Measurements from ENCODE around the gene C15orf39.

DNA sequence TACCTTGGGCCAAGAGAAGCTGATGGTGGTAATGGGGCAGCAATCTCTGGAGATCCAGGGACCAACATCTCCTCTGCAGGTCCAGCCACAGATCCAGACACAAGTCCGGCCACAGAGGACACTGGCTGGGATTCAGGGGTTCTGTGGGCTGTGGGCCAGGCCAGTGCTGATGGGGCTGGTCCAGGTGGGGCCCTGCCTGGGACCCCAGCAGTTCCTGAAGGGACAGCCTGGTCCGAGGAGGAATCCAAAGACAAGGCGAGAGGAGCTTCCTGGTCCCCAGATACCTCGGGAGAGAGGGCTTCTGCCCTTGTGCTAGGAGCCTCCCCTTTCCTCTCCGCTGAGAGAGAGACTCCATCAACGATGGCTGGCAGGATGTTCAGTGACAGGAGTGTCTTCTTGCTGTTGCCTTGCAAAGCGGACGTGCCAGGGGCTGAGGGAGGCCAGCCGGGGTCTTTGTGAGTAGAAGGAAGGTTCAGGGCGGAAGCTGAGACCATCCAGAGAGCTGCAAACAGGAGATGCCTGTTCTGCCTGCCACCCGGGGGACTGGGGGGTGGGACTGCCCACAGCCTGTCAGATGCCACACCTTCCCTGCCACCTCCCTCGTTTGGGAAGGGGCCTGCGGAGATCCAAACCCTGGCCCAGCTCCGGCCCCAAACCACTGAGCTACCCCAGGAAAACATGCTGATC, 32.0 kb downstream of the C15orf39 start:
- no peak for TF ChIP-seq POLR2AphosphoS5 (IDR thresholded peaks at IDR 0.05)
- TF ChIP-seq, protein P1, sequence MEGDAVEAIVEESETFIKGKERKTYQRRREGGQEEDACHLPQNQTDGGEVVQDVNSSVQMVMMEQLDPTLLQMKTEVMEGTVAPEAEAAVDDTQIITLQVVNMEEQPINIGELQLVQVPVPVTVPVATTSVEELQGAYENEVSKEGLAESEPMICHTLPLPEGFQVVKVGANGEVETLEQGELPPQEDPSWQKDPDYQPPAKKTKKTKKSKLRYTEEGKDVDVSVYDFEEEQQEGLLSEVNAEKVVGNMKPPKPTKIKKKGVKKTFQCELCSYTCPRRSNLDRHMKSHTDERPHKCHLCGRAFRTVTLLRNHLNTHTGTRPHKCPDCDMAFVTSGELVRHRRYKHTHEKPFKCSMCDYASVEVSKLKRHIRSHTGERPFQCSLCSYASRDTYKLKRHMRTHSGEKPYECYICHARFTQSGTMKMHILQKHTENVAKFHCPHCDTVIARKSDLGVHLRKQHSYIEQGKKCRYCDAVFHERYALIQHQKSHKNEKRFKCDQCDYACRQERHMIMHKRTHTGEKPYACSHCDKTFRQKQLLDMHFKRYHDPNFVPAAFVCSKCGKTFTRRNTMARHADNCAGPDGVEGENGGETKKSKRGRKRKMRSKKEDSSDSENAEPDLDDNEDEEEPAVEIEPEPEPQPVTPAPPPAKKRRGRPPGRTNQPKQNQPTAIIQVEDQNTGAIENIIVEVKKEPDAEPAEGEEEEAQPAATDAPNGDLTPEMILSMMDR (IDR thresholded peaks at IDR 0.05), result no peak
- TF ChIP-seq POLR2A (IDR thresholded peaks at IDR 0.05), result no peak

Measured in prostate gland (tissue), 2 donors.